Heart left ventricle (tissue), 13 donors: Measurements from ENCODE around the gene DLGAP4.

Experiments
- POLR2A ChIP-seq, 2 donors: fragments of 450-650 bp; IDR thresholded peaks; one replicate each; pipeline ENCODE4 v1.6.1; 2017; ENCODE audit warnings: antibody characterized with exemption in 2 of 2, mild to moderate bottlenecking in 2 of 2, moderate library complexity in 2 of 2
- TF ChIP-seq, protein P1 (sequence below), 12 donors: fragments of 200-600 bp; sonication (generic) in 4 of 12; IDR thresholded peaks; one replicate each; pipeline versions ENCODE4 v1.5.0 to v1.8.0; 2018 to 2022; ENCODE audit warnings: antibody characterized with exemption in 12 of 12, mild to moderate bottlenecking in 5 of 12
- donor health status: ischemic (EF 13 %, LVEDD 7.1; RV severe dilation, severe dysfunction).
- donor health status: DM: no; HTN: yes; CAD: no.
- donor health status: DM: no; HTN: no; CAD: no.
- donor health status: ischemic (EF 25% LVEDD 6.9; RV normal size, moderate dysfunction).
- donor health status: ischemic (EF 25% LVEDD 5.7; RV mildly dilated, moderate dysfunction).
- donor health status: ischemic (EF 35%, LVEDD 5.7; RV mildly dilated, moderate dysfunction).
- donor health status: nonischemic (EF 11% LVEDD 7.7; RV severe dilation, severe dysfunction).
- donor health status: DM: yes; HTN: yes; CAD: no.
- donor health status: PGD.
- donor health status: ischemic (EF 29% LVEDD 5.4; RV normal size, mild dysfunction).
- donor health status: nonischemic (EF 23%, LVEDD 6.1; RV moderate dilation, normal function).

DNA sequence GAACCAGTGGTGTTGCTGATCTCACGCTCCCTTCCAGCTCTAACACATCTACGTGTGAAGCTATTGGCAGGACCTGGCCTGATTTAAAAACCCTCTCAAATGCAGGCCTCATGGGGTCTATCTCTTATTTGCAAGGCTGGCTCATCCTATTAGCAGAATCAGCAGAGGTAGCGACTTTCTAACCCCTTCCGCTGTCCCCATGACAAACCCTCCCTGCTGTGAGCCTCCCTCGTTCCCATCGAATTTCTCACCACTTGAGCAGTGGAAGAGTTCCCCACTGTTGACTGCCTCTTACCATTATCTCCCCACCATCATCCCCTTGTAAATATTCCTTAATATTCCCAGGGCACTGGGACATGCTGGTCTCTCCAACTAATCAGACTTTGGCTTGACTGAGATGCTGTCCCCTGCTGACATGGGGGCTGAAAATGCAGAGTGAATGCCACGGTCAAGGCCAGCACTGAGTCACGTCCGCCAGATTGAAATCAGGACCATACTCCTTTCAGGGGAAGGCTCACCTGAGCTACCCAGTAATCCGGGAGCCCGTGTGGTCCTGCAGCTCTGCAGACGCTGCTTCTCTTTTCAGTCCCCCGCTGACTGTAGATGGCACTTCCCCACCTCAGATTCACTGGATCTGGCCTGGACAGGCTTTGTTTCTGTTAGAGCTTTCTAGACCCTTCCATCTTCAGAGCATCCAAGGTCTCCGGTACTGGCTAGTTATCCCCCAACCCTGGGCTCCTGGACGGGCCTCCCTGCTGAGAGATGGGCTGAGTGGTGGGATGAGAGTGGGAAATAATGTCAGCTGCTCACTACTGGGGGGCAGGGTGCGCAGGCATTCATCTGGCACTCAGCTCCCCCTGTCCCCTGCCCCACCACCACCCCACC is 46.7 kb upstream of the DLGAP4 start:
- TF ChIP-seq, protein P1, sequence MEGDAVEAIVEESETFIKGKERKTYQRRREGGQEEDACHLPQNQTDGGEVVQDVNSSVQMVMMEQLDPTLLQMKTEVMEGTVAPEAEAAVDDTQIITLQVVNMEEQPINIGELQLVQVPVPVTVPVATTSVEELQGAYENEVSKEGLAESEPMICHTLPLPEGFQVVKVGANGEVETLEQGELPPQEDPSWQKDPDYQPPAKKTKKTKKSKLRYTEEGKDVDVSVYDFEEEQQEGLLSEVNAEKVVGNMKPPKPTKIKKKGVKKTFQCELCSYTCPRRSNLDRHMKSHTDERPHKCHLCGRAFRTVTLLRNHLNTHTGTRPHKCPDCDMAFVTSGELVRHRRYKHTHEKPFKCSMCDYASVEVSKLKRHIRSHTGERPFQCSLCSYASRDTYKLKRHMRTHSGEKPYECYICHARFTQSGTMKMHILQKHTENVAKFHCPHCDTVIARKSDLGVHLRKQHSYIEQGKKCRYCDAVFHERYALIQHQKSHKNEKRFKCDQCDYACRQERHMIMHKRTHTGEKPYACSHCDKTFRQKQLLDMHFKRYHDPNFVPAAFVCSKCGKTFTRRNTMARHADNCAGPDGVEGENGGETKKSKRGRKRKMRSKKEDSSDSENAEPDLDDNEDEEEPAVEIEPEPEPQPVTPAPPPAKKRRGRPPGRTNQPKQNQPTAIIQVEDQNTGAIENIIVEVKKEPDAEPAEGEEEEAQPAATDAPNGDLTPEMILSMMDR (IDR thresholded peaks at IDR 0.05), result no peak
- no peak for TF ChIP-seq POLR2A (IDR thresholded peaks at IDR 0.05)
